ENCODE measurements around the gene SOD2. TPM values are rescaled to one million over a fixed set of nuclear protein-coding genes. Genes with fewer than 3 reads are reported as not detected.

SOD2 gene
- total and polyA plus RNA-seq, 2 of the 13 experiments (the other 11 are each of a cell fraction or from before 2014, with no cell fraction given) = 304 to 309 TPM

DNA sequence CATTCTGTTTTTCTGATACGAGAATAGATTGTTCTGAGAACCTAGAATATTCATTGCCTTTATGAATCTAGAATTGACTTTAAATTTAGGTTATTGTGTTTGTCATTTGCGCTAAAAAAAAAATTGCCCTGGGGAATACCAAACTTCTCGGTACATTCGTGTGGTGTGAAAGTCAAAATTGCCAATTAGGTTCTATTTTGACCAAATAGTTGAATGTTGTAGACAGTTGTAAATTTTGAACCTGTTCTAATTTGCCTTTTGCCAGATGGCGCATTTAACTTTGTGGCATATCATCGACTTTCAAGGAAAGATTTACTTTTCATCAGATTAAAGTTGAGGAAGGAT, 37.3 kb upstream of the SOD2 start (continued):
- TF ChIP-seq, protein P1, sequence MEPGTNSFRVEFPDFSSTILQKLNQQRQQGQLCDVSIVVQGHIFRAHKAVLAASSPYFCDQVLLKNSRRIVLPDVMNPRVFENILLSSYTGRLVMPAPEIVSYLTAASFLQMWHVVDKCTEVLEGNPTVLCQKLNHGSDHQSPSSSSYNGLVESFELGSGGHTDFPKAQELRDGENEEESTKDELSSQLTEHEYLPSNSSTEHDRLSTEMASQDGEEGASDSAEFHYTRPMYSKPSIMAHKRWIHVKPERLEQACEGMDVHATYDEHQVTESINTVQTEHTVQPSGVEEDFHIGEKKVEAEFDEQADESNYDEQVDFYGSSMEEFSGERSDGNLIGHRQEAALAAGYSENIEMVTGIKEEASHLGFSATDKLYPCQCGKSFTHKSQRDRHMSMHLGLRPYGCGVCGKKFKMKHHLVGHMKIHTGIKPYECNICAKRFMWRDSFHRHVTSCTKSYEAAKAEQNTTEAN (CRISPR knock-in tag; conservative IDR thresholded peaks at IDR 0.05) = no peak
- TF ChIP-seq ZNF12 (CRISPR knock-in tag; IDR thresholded peaks at IDR 0.05) = no peak

DNA sequence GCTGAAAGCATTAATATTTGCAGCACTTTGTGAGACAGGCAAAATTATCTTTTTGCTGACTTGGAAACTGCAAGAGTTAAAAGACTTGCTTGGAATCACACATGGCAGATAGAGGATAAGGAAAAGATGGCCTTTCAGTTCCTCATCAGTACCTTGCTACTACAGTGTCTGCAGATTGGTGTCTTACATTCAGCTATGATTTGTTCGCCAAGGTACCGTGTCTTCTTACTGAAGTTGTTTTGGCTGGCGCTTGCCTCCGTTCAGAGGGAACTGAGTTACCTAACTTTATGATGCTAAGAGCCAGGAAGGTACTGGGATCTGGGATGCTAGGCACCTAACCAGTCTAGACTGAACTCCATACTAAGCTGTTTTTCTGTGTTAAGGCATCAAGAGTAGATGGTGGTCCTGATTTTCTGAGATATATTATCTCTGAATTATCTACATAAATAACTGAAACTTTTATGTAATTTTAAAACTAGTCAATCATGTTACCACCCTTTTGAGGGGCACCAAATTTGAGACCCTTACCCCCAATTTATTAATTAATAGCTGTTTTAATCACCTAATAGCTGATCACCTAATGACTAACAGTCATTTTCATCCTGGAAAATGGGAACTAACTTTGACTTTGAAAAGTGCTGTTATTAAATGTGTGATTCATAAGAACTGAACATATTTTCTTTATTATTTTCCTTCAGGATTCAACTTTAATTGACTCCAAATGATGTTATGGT, 36.7 kb upstream of the SOD2 start:
- Histone ChIP-seq H3K27me3 (ENCODE audit: control insufficient read depth in 1 of 2, insufficient read depth in 2 of 2, low read length in 2 of 2) (no peaks in the 10 kb centered on the region; a peak in 1 of 5 replicates), H4K20me1 (ENCODE audit: insufficient read depth, low read length) (peaks cover 69% of the 10 kb centered on the region), H3K4me2 (ENCODE audit: low read depth, low read length) (peak overlapping the region; percentile 96), H2AFZ (ENCODE audit: low read length) (no peak overlapping the region), H3K79me2 (ENCODE audit: insufficient read depth, low read length) (peaks cover 94% of the 10 kb centered on the region), H3K27ac (ENCODE audit: extremely low read length, insufficient read depth, low read length) (no peak overlapping the region), H3K9me3 (ENCODE audit: low read length) (no peaks in the 10 kb centered on the region), H3K9ac (ENCODE audit: insufficient read depth, low read depth, low read length) (peak overlapping the region; percentile 99), H3K36me3 (replicated peaks in 1 of 2; ENCODE audit: control insufficient read depth in 1 of 2, insufficient read depth in 2 of 2, low read length in 2 of 2) (peaks cover 0 to 4% of the 10 kb centered on the region in 2 experiments; a peak in 3 of 5 replicates), H3K4me3 (replicated peaks in 1 of 3; ENCODE audit: insufficient read depth in 1 of 3, low read depth in 2 of 3, low read length in 3 of 3) (peak overlapping the region; percentile 88 to 99 (median 97); a peak in 5 of 6 replicates), H3K4me1 (ENCODE audit: insufficient read depth, low read length) (peaks cover 63% of the 10 kb centered on the region)
- no TSS peak for BruUV-seq (replicated peaks)
- FAIRE-seq (no peak), DNase-seq (ENCODE audit: low spot score) (no peak), ATAC-seq (no peak)
- in situ Hi-C loops (cut with HindIII; ENCODE audit: extremely low pct_ligation_motif_present, low pct_unique_long_range_greater_than_20kb) (loop anchor here (5.0 kb wide), 3 partner anchors 33 to 58 kb away; partner anchors contain the start of genes ACAT2, SOD2 and TCP1), intact Hi-C loops (cut with micrococcal nuclease; ENCODE audit: unreplicated experiment) (no loop called here)
- 46% methylated on average over 4 of the region's 4 CpGs for WGBS (ENCODE audit: low lambda C conversion rate)
- POLR2A ChIA-PET = interaction anchor here (0.7 to 13.1 kb wide), 5 partner anchors 11 to 77 kb away, joined by 3 to 175 read pairs (median 6); partner anchors contain the start of genes ACAT2, MRPL18 and TCP1
- CTCF ChIA-PET (ENCODE audit: low intra/inter-chr PET ratio, low total read pairs) = no interaction called here
- TF ChIP-seq, protein P2, sequence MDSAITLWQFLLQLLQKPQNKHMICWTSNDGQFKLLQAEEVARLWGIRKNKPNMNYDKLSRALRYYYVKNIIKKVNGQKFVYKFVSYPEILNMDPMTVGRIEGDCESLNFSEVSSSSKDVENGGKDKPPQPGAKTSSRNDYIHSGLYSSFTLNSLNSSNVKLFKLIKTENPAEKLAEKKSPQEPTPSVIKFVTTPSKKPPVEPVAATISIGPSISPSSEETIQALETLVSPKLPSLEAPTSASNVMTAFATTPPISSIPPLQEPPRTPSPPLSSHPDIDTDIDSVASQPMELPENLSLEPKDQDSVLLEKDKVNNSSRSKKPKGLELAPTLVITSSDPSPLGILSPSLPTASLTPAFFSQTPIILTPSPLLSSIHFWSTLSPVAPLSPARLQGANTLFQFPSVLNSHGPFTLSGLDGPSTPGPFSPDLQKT (CRISPR knock-in tag; IDR thresholded peaks at IDR 0.05; ENCODE audit: borderline replicate concordance) = no peak
- no peak for TF ChIP-seq ZNF747 (CRISPR knock-in tag; IDR thresholded peaks at IDR 0.05; ENCODE audit: borderline replicate concordance)
- TF ChIP-seq ZFP37 (CRISPR knock-in tag; IDR thresholded peaks at IDR 0.05; ENCODE audit: borderline replicate concordance) = no peak
- no peak for TF ChIP-seq SP1 (IDR thresholded peaks at IDR 0.05)
- TF ChIP-seq SP1 (CRISPR knock-in tag; IDR thresholded peaks at IDR 0.05) = no peak
- peak; percentile 16; the same call in 1 of the 2 replicates for TF ChIP-seq SAP130 (CRISPR knock-in tag; IDR thresholded peaks at IDR 0.05; ENCODE audit: low read depth)
- no peak for TF ChIP-seq ZFP36 (IDR thresholded peaks at IDR 0.05; ENCODE audit: borderline replicate concordance, low read depth, low read length, partially characterized antibody)
- TF ChIP-seq, protein P3, sequence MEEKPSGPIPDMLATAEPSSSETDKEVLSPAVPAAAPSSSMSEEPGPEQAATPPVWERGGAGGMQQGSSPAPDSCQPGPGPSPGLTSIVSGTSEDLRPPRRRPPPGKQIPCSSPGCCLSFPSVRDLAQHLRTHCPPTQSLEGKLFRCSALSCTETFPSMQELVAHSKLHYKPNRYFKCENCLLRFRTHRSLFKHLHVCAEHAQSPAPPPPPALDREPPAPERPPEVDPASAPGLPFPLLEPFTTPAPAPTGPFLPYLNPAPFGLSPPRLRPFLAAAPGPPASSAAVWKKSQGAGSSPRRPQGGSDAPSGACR (CRISPR knock-in tag; IDR thresholded peaks at IDR 0.05) = no peak
- no peak for TF ChIP-seq ZNF292 (CRISPR knock-in tag; IDR thresholded peaks at IDR 0.05; ENCODE audit: borderline replicate concordance, low read depth)
- TF ChIP-seq, protein P4, sequence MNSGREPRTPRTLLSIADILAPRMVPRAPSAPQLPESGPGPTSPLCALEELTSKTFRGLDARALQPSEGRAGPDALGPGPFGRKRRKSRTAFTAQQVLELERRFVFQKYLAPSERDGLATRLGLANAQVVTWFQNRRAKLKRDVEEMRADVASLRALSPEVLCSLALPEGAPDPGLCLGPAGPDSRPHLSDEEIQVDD (CRISPR knock-in tag; IDR thresholded peaks at IDR 0.05; ENCODE audit: borderline replicate concordance) = no peak
- no peak for TF ChIP-seq BRCA1 (CRISPR knock-in tag; IDR thresholded peaks at IDR 0.05)
- TF ChIP-seq ZNF263 (CRISPR knock-in tag; IDR thresholded peaks at IDR 0.05) = no peak
- TF ChIP-seq ZNF670 (CRISPR knock-in tag; IDR thresholded peaks at IDR 0.05; ENCODE audit: borderline replicate concordance) = no peak
- TF ChIP-seq ZSCAN9 (CRISPR knock-in tag; IDR thresholded peaks at IDR 0.05; ENCODE audit: borderline replicate concordance) = 0 out of 2 replicates have a peak, but pooled peaks have one; percentile 14
- no peak for TF ChIP-seq ZNF570 (CRISPR knock-in tag; IDR thresholded peaks at IDR 0.05; ENCODE audit: borderline replicate concordance)
- TF ChIP-seq SALL1 (CRISPR knock-in tag; IDR thresholded peaks at IDR 0.05) = no peak
- no peak for TF ChIP-seq ZIK1 (CRISPR knock-in tag; IDR thresholded peaks at IDR 0.05; ENCODE audit: borderline replicate concordance, low read depth)
- peak; percentile 25; the same call in 1 of the 2 replicates for TF ChIP-seq MAFF (IDR thresholded peaks at IDR 0.05; ENCODE audit: low read depth, low read length)
